OCI-LY1 (cell line): ENCODE results near the gene CHN1.

Source experiments
- EZH2 ChIP-seq: fragments of 200-600 bp; sonication (generic), shearing (Covaris generic); IDR thresholded peaks from 2 replicates; pipeline ENCODE4 v1.8.0; 2017; ENCODE audit warnings: borderline replicate concordance, mixed run types, mild to moderate bottlenecking, antibody characterized with exemption, low read length, moderate library complexity, mixed read lengths
- TF ChIP-seq, protein P1 (sequence below): fragments of 200-600 bp; sonication (generic), shearing (Covaris generic); IDR thresholded peaks from 2 replicates; pipeline ENCODE4 v1.5.1; 2017; ENCODE audit warnings: mild to moderate bottlenecking, antibody characterized with exemption, low read length, moderate library complexity, mixed read lengths

GRCh38 chr2:175008009-175008408, 2.8 kb upstream of the CHN1 start:
- TF ChIP-seq, protein P1, sequence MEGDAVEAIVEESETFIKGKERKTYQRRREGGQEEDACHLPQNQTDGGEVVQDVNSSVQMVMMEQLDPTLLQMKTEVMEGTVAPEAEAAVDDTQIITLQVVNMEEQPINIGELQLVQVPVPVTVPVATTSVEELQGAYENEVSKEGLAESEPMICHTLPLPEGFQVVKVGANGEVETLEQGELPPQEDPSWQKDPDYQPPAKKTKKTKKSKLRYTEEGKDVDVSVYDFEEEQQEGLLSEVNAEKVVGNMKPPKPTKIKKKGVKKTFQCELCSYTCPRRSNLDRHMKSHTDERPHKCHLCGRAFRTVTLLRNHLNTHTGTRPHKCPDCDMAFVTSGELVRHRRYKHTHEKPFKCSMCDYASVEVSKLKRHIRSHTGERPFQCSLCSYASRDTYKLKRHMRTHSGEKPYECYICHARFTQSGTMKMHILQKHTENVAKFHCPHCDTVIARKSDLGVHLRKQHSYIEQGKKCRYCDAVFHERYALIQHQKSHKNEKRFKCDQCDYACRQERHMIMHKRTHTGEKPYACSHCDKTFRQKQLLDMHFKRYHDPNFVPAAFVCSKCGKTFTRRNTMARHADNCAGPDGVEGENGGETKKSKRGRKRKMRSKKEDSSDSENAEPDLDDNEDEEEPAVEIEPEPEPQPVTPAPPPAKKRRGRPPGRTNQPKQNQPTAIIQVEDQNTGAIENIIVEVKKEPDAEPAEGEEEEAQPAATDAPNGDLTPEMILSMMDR, result no peak
- TF ChIP-seq EZH2, result no peak
